ENCODE data around the gene MAP3K20. TPM values are rescaled to one million over a fixed set of nuclear protein-coding genes. Genes with fewer than 3 reads are reported as not detected.

The MAP3K20 gene
- total and polyA plus RNA-seq, 10 of the 15 experiments (the other 5 are each of a cell fraction or from before 2014, with no cell fraction given) = 0.04 to 5.6 (median 2.3) TPM

DNA sequence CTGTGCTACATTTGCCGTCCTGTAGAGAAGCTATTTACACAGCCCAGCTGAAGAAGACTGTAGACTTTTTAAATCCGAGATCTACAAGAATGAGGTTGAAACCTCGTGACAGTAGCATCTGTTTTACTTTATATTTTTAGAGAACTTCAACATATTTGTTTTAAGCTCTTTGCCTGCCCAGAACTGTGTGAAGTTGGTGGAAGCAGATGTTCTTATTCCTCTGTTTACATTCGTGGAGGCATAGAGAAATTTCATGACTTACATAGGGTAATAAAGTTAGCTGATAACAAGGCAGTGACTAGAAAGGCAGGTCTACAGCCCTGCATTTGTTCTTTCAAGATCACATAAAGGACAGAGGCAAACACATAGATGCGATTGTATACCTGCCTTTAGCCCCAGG is 47.0 kb upstream of the MAP3K20 start:
- no peaks in the 10 kb centered on the region for H3K79me2 ChIP-seq (ENCODE audit: control insufficient read depth, insufficient read depth, low read length)
- RAD21 ChIA-PET (ENCODE audit: unreplicated experiment) = interaction anchor here (1.0 to 3.9 kb wide), 3 partner anchors 180 to 369 kb away, joined by 3 to 42 read pairs (median 8); no protein-coding TSS in a partner anchor
- CTCF ChIA-PET = interaction anchor here (0.9 to 6.9 kb wide), 17 partner anchors 11 to 423 kb away, joined by 3 to 132 read pairs (median 6); no protein-coding TSS in a partner anchor
- H3K27ac ChIP-seq (ENCODE audit: control insufficient read depth, insufficient read depth) = no peak overlapping the region
- no peak overlapping the region for H3K9ac ChIP-seq (ENCODE audit: control insufficient read depth, insufficient read depth, low read length)
- SMC1A ChIA-PET (ENCODE audit: uncharacterized antibody, unreplicated experiment) = interaction anchor here (0.8 to 5.9 kb wide), 10 partner anchors 12 to 547 kb away, joined by 3 to 62 read pairs (median 4); no protein-coding TSS in a partner anchor
- H3K9me3 ChIP-seq (replicated peaks; ENCODE audit: control insufficient read depth, insufficient read depth, low read length) = no peaks in the 10 kb centered on the region
- TF ChIP-seq CBX3 (IDR thresholded peaks at IDR 0.05; ENCODE audit: borderline replicate concordance, low read depth) (no peak), FOS (IDR thresholded peaks at IDR 0.05; ENCODE audit: borderline replicate concordance, extremely low read depth, insufficient read length) (no peak), RB1 (IDR thresholded peaks at IDR 0.05; ENCODE audit: borderline replicate concordance) (no peak), DPF2 (IDR thresholded peaks at IDR 0.05) (no peak), MYC (IDR thresholded peaks at IDR 0.05; ENCODE audit: insufficient read depth, insufficient read length, insufficient replicate concordance, low read length, severe bottlenecking) (no peak)
- TF ChIP-seq, protein P1, sequence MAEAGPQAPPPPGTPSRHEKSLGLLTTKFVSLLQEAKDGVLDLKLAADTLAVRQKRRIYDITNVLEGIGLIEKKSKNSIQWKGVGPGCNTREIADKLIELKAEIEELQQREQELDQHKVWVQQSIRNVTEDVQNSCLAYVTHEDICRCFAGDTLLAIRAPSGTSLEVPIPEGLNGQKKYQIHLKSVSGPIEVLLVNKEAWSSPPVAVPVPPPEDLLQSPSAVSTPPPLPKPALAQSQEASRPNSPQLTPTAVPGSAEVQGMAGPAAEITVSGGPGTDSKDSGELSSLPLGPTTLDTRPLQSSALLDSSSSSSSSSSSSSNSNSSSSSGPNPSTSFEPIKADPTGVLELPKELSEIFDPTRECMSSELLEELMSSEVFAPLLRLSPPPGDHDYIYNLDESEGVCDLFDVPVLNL (IDR thresholded peaks at IDR 0.05; ENCODE audit: low read depth, low read length) = no peak
- in situ Hi-C loops (cut with MboI) (loop anchor here (5.0 kb wide), 1 partner anchor 184 kb away; no protein-coding TSS in a partner anchor), intact Hi-C loops (cut with micrococcal nuclease; ENCODE audit: unreplicated experiment) (loop anchor here (5.0 to 10.0 kb wide), 2 partner anchors 366 to 1314 kb away; no protein-coding TSS in a partner anchor)
- no peaks in the 10 kb centered on the region for H3K4me1 ChIP-seq (ENCODE audit: control insufficient read depth, insufficient read depth, low read length)
- BruUV-seq (replicated peaks) = no TSS peak
- FAIRE-seq = no peak
- ATAC-seq = no peak
- DNase-seq (ENCODE audit: low read depth, low spot score) = no peak
- H2AFZ ChIP-seq (ENCODE audit: control insufficient read depth, low read depth, low read length) = no peak overlapping the region
- POLR2A ChIA-PET = no interaction called here
- WGBS (ENCODE audit: insufficient coverage, insufficient replicate concordance, low lambda C conversion rate, missing lambda C conversion rate) = 47% methylated on average over 5 of the region's 5 CpGs
- H4K20me1 ChIP-seq (ENCODE audit: control insufficient read depth, insufficient read depth) = no peaks in the 10 kb centered on the region
- H3K36me3 ChIP-seq (ENCODE audit: control insufficient read depth in 2 of 2, insufficient read depth in 2 of 2, low read length in 1 of 2) = no peaks in the 10 kb centered on the region
- H3K4me3 ChIP-seq = no peak overlapping the region
- no peaks in the 10 kb centered on the region; a peak in 2 of 4 replicates for H3K27me3 ChIP-seq (replicated peaks in 1 of 2; ENCODE audit: control insufficient read depth in 2 of 2, insufficient read depth in 2 of 2, low read length in 1 of 2)
- no peak overlapping the region for H3K4me2 ChIP-seq (ENCODE audit: control insufficient read depth, insufficient read depth)
